GM12878 (cell line): ENCODE data around the gene ZNF512. TPM values are rescaled to one million over a fixed set of nuclear protein-coding genes. Genes with fewer than 3 reads are reported as not detected.

Experiments used
- ATAC-seq: fragments of 200-7000 bp; cut with Tn5 transposase; 3 replicates; pipeline ENCODE4 v1.9.1; 2020; ENCODE audit warnings: mild to moderate bottlenecking, moderate library complexity
- BruUV-seq: library from RNA; stranded (reverse); fragments of 400-500 nt; replicated peaks from 2 replicates; lab custom pipeline; 2021; lab: Mats Ljungman, UMichigan
- CTCF ChIA-PET: fragments of 300-600 bp; sonication (Branson Sonifier 250); formaldehyde crosslinking; extraction: SDS; loops from one replicate; lab custom pipeline; 2021; ENCODE audit warnings: inconsistent platforms; lab: Yijun Ruan, JAX
- POLR2A ChIA-PET: fragments of 350-600 bp; formaldehyde crosslinking; extraction: SDS; loops from one replicate; lab custom pipeline; 2021; ENCODE audit warnings: inconsistent platforms; lab: Charles Lee
- RAD21 ChIA-PET: fragments of 300-600 bp; sonication (Branson Sonifier 250); formaldehyde crosslinking; loops from one replicate; lab custom pipeline; 2023; ENCODE audit warnings: antibody characterized with exemption; ENCODE audit not compliant: unreplicated experiment; lab: Charles Lee
- SMC1A ChIA-PET: fragments of 300-600 bp; sonication (Branson Sonifier 250); formaldehyde crosslinking; loops from one replicate; lab custom pipeline; 2023; ENCODE audit not compliant: unreplicated experiment, uncharacterized antibody; lab: Charles Lee
- DNase-seq: peaks from one replicate; pipeline ENCODE4 v3.0.0-alpha.2; 2011; ENCODE audit warnings: low read depth, low spot score
- FAIRE-seq: peaks from 3 replicates; lab custom pipeline; 2011; peaks lifted over from hg19 to GRCh38; lab: Jason Lieb, UNC
- H2AFZ ChIP-seq: 2 replicates; pipeline ENCODE4 v1.6.0; 2011; ENCODE audit warnings: low read depth, low read length, control low read depth; ENCODE audit not compliant: control insufficient read depth
- H3K27ac ChIP-seq: 2 replicates; pipeline ENCODE4 v1.5.1; 2011; ENCODE audit warnings: control low read depth; ENCODE audit not compliant: control insufficient read depth, insufficient read depth
- H3K27me3 ChIP-seq, 2 experiments: replicated peaks in 1 of 2; 2 replicates each; pipeline versions ENCODE4 v1.6.0 to v1.6.1; 2011; ENCODE audit warnings: low read length in 1 of 2; ENCODE audit not compliant: control insufficient read depth in 2 of 2, insufficient read depth in 2 of 2
- H3K36me3 ChIP-seq, 2 experiments: 2 replicates each; pipeline ENCODE4 v1.5.1; 2011; ENCODE audit warnings: low read length in 1 of 2; ENCODE audit not compliant: control insufficient read depth in 2 of 2, insufficient read depth in 2 of 2
- H3K4me1 ChIP-seq: 2 replicates; pipeline ENCODE4 v1.6.1; 2011; ENCODE audit warnings: mild to moderate bottlenecking, low read length, moderate library complexity, mixed read lengths; ENCODE audit not compliant: control insufficient read depth, insufficient read depth
- H3K4me2 ChIP-seq: 2 replicates; pipeline ENCODE4 v1.6.0; 2011; ENCODE audit warnings: control low read depth; ENCODE audit not compliant: control insufficient read depth, insufficient read depth
- H3K4me3 ChIP-seq: fragments of 200-600 bp; sonication (generic); 2 replicates; pipeline ENCODE4 v1.5.1; 2016
- H3K79me2 ChIP-seq: 2 replicates; pipeline ENCODE4 v1.6.0; 2011; ENCODE audit warnings: low read length; ENCODE audit not compliant: control insufficient read depth, insufficient read depth
- H3K9ac ChIP-seq: 2 replicates; pipeline ENCODE4 v1.8.0; 2011; ENCODE audit warnings: low read length, control low read depth, mixed read lengths; ENCODE audit not compliant: control insufficient read depth, insufficient read depth
- H3K9me3 ChIP-seq: replicated peaks from 3 replicates; pipeline ENCODE4 v1.5.1; 2011; ENCODE audit warnings: mild to moderate bottlenecking, low read length; ENCODE audit not compliant: control insufficient read depth, insufficient read depth
- H4K20me1 ChIP-seq: 2 replicates; pipeline ENCODE4 v1.6.0; 2011; ENCODE audit not compliant: control insufficient read depth, insufficient read depth
- CBFB ChIP-seq: IDR thresholded peaks from 2 replicates; pipeline ENCODE4 v1.6.1; 2016; ENCODE audit warnings: antibody characterized with exemption, low read depth
- CREM ChIP-seq: IDR thresholded peaks from 2 replicates; pipeline ENCODE4 v1.6.1; 2014; ENCODE audit warnings: antibody characterized with exemption, low read depth
- E4F1 ChIP-seq: fragments of 450-650 bp; IDR thresholded peaks from 2 replicates; pipeline ENCODE4 v1.6.1; 2018; ENCODE audit warnings: borderline replicate concordance, mild to moderate bottlenecking; ENCODE audit not compliant: partially characterized antibody
- GABPA ChIP-seq: IDR thresholded peaks from 2 replicates; pipeline ENCODE4 v1.6.1; 2014; ENCODE audit warnings: antibody characterized with exemption, low read depth, mild to moderate bottlenecking, inconsistent platforms
- MTA3 ChIP-seq: IDR thresholded peaks from 2 replicates; pipeline ENCODE4 v1.6.1; 2012; ENCODE audit warnings: low read length, inconsistent platforms, borderline replicate concordance
- MYC ChIP-seq: IDR thresholded peaks from 2 replicates; pipeline ENCODE4 v1.6.1; 2011; ENCODE audit warnings: mild to moderate bottlenecking, low read length, moderate library complexity, inconsistent platforms; ENCODE audit not compliant: insufficient read depth, insufficient replicate concordance, insufficient read length, severe bottlenecking
- NR2F1 ChIP-seq: fragments of 450-650 bp; conservative IDR thresholded peaks from 2 replicates; pipeline ENCODE4 v1.6.1; 2017; ENCODE audit warnings: mild to moderate bottlenecking
- PRDM15 ChIP-seq: fragments of 450-650 bp; formaldehyde crosslinking; IDR thresholded peaks from 2 replicates; pipeline ENCODE4 v1.4.0; 2020; ENCODE audit warnings: mild to moderate bottlenecking, moderate library complexity
- RUNX3 ChIP-seq: IDR thresholded peaks from 2 replicates; pipeline ENCODE4 v1.6.1; 2012; ENCODE audit warnings: low read length, inconsistent platforms
- STAT3 ChIP-seq: IDR thresholded peaks from 2 replicates; pipeline ENCODE4 v1.6.1; 2011; ENCODE audit warnings: low read depth, low read length, improper control_type of control experiment
- TCF7 ChIP-seq: IDR thresholded peaks from 2 replicates; pipeline ENCODE4 v1.6.1; 2014; ENCODE audit warnings: antibody characterized with exemption, borderline replicate concordance
- WGBS: methylation state at CpG from one replicate; pipeline ENCODE4 v1.1.6; 2016; ENCODE audit warnings: low lambda C conversion rate; ENCODE audit not compliant: insufficient replicate concordance, insufficient coverage; ENCODE audit errors: missing lambda C conversion rate; 5-methylcytosine and 5-hydroxymethylcytosine counted together
- in situ Hi-C: fragments of 300-500 bp; cut with MboI; formaldehyde crosslinking; loops from 9 replicates; pipeline ENCODE4 v1.14.3; 2018; ENCODE audit warnings: mixed read lengths
- intact Hi-C: fragments of 100-400 bp; cut with micrococcal nuclease; formaldehyde crosslinking; loops from one replicate; pipeline ENCODE4 v1.14.2; 2022; ENCODE audit not compliant: unreplicated experiment
- polyA plus RNA-seq, 11 experiments: library from polyadenylated mRNA; depleted of rRNA in 4 of 11; unstranded in 6 of 11; stranded (reverse) in 5 of 11; fragments of >200 nt; fragmentation: Nextera tagmentation in 4 of 11; fragmentation: Illumina TruSeq in 1 of 11; extraction: Ambion mirVana in 4 of 11; extraction: Trizol in 1 of 11; gene quantifications; 1 replicate in 1 of 11; 2 replicates in 10 of 11; pipeline versions ENCODE4 v1.2.1 to v1.2.3, GENCODE V29; 2011 to 2016; ENCODE audit warnings: inconsistent platforms in 2 of 11, missing spikeins in 2 of 11, low read depth in 1 of 11
- total RNA-seq, 4 experiments: library from RNA; depleted of rRNA in 3 of 4; stranded (reverse); fragments of >200 nt in 3 of 4; fragmentation: Illumina TruSeq in 1 of 4; extraction: Trizol in 1 of 4; gene quantifications; 2 replicates each; pipeline versions ENCODE4 v1.2.1 to v1.2.3, GENCODE V29; 2013 to 2021

Gene ZNF512
- total and polyA plus RNA-seq, 10 of the 15 experiments (the other 5 are each of a cell fraction or from before 2014, with no cell fraction given) = 14.1 to 61.9 (median 31.2) TPM

DNA sequence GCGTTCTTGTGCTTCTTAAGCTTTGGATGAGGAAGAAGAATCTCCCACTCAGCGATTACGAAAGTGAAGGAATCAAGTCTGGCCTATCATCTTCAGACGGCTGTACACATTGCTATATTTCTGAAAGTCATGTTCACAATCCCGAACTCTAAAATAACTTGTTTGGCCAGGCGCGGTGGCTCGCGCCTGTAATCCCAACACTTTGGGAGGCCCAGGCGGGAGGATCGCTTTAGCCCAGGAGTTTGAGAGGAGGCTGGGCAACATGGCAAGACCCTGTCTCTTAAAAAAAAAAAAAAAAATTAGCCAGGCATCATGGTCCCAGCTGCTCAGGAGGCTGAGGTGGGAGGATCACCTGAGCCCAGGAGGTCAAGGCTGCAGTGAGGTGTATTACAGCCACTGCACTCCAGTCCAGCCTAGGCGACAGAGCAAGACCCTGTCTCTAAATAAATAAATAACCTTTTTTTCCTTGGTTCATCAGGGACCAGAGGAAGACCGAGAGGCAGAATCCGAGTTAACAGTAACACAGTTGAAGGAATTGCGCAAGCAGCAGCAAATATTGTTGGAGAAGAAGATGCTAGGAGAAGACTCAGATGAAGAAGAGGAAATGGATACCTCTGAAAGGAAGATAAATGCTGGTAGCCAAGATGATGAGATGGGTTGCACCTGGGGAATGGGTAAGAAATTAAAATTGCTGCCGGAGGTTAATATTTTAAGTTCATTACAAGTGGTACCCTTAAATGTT, 82.0 kb downstream of the ZNF512 start:
- in situ Hi-C loops (no loop called here), intact Hi-C loops (loop anchor here (10.0 kb wide), 1 partner anchor 180 kb away; the partner anchor contains the start of gene IFT172)
- H3K79me2 ChIP-seq = peaks cover 29% of the 10 kb centered on the region
- no peaks in the 10 kb centered on the region for H3K27me3 ChIP-seq
- peak overlapping the region; percentile 80 for H3K4me2 ChIP-seq
- 79% methylated on average over 16 of the region's 16 CpGs for WGBS
- ATAC-seq (no peak), DNase-seq (no peak), FAIRE-seq (no peak)
- peak overlapping the region; percentile 90 for H3K4me3 ChIP-seq
- peaks cover 10% of the 10 kb centered on the region for H3K4me1 ChIP-seq
- BruUV-seq = no TSS peak
- H3K9ac ChIP-seq = peak overlapping the region; percentile 89
- peaks cover 2 to 14% of the 10 kb centered on the region in 2 experiments for H3K36me3 ChIP-seq
- ChIA-PET POLR2A (interaction anchor here (0.6 kb wide), 1 partner anchor 220 kb away, joined by 3 read pairs; no protein-coding TSS in a partner anchor), RAD21 (no interaction called here), CTCF (interaction anchor here (7.1 kb wide), 1 partner anchor 18 kb away, joined by 79 read pairs; no protein-coding TSS in a partner anchor)
- H4K20me1 ChIP-seq = no peaks in the 10 kb centered on the region
- H3K9me3 ChIP-seq = no peaks in the 10 kb centered on the region
- H2AFZ ChIP-seq = peak overlapping the region; percentile 97; the same call in 1 of the 2 replicates
- TF ChIP-seq STAT3 = no peak
- TF ChIP-seq NR2F1 = no peak
- TF ChIP-seq GABPA = no peak
- no peak for TF ChIP-seq RUNX3
- no peak for TF ChIP-seq CBFB
- no peak for TF ChIP-seq MTA3
- TF ChIP-seq CREM = no peak
- no peak for TF ChIP-seq MYC
- no peak for TF ChIP-seq PRDM15
- no peak for TF ChIP-seq E4F1
- TF ChIP-seq TCF7 = no peak
- TF ChIP-seq, all 136 proteins: peak for 0
- H3K27ac ChIP-seq = no peak overlapping the region; the same call in 1 of the 2 replicates
- SMC1A ChIA-PET = interaction anchor here (0.6 to 0.9 kb wide), 2 partner anchors 21 to 35 kb away, joined by 3 to 4 read pairs; no protein-coding TSS in a partner anchor
